SK-N-DZ (cell line): ENCODE measurements around the gene SIKE1.
"Not testable (repeated sequence)": the region's sequence is repeated elsewhere in the genome, so short reads cannot be mapped to it uniquely, and the experiment has no call there.

ENCODE experiments used
- DNase-seq: peaks from one replicate; pipeline ENCODE4 v3.0.0-alpha.2; 2015; ENCODE audit warnings: low spot score
- small RNA-seq, 2 experiments: library from RNA; depleted of rRNA; stranded (forward); fragments of <200 nt; gene quantifications; one replicate each; pipeline ENCODE3, GENCODE V24; 2014

SIKE1 gene

GRCh38 chr1:114755006-114755931 is 25.2 kb downstream of the SIKE1 start:
- DNase-seq: no peak

DNA sequence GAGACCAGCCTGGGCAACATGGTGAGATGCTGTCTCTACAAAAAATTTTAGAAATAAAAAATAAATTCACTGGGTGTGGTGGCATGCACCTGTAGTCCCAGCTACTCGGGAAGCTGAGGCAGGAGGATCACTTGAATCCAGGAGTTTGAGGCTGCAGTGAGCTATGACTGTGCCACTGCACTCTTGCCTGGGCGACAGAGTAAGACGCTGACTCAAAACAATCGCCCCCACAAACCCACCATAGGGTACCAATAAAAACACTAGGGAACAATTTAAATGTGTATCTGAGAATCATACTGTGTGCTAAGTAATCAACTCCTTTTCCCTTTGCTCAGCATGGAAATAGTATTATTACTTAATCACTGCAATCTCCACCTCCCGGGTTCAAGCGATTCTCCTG is 26.8 kb downstream of the SIKE1 start:
- not testable (repeated sequence) for DNase-seq

DNA sequence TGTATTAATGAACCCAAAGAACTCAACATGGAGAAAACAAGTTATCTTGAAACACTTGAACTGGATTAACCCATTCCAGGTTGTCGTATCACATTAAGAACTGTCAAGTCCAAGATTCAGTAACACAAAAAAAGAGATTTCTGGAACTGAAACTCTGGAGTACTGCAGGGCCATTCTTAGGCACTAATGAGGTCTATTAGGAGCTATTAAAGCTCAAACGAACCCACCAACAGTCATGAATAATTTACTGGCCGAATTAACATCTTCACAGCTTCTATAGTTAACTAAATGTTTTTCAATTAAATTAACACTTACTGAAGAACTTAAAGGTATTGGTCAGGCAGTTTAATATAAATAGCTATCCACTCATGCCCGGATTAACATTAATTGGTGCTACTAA is 27.3 kb downstream of the SIKE1 start:
- no peak for DNase-seq

- no peak for DNase-seq
These were observed 29.7 kb downstream of the SIKE1 start for GRCh38 chr1:114750780-114751179.

DNA sequence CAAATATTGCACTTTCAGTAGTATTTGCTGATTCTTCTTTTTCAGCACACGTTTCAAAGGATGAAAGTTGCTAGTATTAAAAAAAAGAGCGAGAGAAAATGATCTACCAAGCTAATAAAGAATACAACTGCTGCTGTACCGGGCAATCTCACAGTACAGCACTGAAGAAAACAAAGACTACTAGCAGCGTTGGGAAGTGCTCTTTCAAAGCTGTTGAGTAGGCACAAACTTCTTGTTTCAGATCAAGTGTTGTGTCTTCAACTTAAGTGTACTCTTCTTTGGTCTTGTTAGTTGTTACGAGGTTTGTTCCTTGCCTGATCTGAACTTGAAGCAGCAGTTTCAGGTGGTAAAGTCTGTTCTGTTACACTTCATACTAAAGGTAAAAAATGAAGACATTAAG is 30.6 kb downstream of the SIKE1 start:
- no peak for DNase-seq

DNA sequence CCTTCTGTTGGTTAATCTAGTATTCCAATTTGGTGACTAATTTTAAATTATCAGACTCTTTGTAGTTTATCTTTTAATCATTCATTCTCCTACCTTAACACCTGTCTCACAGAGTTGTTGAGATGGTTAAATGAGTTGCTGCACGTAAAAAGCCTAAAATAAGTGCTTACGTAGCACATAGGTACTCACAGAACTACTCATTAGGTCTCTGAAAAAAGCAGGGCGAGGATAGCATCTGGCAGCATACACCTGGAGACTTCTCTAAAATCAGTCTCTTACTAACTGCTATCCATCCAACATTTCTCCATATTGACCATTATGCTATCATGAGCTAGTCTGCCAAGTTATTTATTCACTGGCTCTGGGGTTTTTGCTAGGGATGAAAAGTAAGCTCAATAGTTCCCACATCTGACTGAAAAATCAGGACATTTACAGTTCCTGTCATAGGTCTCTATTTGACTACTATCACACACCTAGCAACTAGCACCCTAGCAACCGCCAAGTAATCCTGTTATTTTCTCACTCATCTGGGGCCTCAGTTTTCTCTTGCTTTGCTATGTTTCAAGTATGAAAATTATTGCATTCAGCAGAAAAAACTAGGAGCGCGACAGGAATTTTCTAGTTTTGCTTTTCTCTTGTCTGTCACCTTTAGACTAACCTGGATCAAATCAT is 33.9 kb downstream of the SIKE1 start:
- no peak for DNase-seq

GRCh38 chr1:114745291-114745690 is 35.2 kb downstream of the SIKE1 start:
- no peak for DNase-seq

DNA sequence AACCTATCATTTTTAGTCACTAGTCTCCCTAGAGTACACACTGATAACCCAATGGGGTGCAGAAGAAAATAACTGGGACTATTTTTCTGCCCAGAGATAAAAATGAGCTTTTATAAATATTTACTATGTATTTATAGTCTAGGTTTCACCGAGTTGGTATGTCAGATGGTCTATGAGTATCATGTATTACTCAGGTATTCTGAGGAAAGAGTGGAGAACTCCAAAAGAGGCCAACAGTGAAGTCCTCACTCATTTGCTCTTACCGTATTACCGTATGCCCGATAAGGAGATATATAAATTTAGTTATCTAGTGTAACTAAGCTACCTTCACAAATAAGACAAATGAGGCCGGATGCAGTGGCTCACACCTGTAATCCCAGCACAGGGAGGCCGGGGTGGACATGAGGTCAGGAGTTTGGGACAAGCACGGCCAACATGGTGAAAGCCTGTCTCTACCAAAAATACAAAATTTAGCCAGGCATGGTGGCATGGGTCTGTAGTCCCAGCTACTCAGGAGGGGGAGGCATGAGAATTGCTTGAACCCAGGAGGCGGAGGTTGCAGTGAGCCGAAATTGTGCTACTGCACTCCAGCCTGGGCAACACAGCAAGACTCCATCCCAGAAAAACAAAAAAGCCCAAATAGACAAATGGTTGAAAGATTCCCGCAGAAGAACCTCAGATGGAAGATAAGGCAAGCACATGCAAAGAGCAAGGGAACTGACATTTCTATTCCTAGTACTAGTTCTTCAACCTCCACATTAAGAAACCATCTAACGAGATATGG is 38.3 kb downstream of the SIKE1 start:
- DNase-seq: no peak

- no peak for DNase-seq
These were observed 40.2 kb downstream of the SIKE1 start for GRCh38 chr1:114740331-114740730.

- no peak for DNase-seq
These were observed 43.1 kb downstream of the SIKE1 start for GRCh38 chr1:114737314-114737849.

- no peak for DNase-seq
These were observed 45.0 kb downstream of the SIKE1 start for GRCh38 chr1:114735479-114735878.

DNA sequence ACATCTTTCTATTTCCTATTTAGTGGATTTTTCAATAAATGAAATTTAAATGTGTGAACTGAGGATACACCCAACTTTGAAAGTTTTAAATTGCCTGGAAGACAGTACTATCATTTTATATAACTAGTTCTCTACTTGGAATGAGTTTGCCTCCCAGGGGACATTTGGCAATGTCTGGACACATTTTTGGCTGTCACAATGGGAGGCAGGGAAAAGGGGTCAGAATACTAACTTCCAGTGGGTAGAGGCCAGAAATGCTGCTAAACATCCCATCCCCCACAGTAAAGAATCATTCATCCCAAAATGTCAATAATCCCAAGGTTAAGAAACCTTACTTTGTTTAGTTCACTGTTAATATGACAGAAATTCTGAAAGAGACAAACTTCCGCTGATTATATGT is 50.7 kb downstream of the SIKE1 start:
- DNase-seq: no peak

DNA sequence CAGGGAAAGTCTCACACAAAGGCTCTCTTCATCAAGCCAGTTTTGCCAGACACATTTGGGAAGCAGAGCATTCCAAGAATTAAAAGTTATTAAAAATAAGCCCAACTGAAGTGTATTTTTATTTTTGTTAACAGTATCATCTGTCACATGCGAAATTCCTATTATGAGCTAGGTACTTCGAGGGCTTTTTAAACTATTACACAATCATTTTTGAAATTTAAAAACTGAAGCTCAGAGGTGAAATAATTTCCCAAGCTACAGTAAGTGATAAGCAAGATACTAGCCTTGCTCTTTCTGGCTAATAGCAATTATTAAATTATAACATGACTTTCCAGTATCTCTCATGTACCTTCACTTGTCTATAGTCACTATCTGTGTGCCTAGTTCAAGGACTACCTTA is 51.9 kb downstream of the SIKE1 start:
- DNase-seq: no peak

- no peak for DNase-seq
These were observed 55.3 kb downstream of the SIKE1 start for GRCh38 chr1:114725230-114725629.

- DNase-seq: no peak
These were observed 56.6 kb downstream of the SIKE1 start for GRCh38 chr1:114723915-114724314.

DNA sequence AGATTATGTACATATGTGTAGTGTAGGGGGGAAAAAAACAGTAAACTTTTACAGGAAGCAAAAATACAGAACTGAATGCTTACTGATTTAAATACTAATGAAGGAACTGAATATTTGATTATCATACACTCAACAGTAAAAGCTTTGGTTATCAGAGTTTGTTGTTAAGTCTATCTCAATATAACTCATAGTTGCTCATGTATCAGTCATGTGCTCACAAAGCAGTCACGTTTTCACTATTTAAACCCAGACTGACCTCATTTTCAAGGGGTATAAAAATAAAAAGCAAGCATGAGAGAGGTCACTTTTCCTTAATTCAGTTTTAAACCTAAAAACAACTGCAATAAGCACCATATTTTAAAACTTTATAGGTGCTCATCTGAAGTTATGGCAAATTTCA is 57.0 kb downstream of the SIKE1 start:
- no peak for DNase-seq

GRCh38 chr1:114720492-114720891 is 60.0 kb downstream of the SIKE1 start:
- no peak for DNase-seq

Small RNAs within 50 kb of the gene (small RNA-seq; reads per million reads assigned to genes)
- 0.03 to 1.6 reads per million in 2 experiments for gene RNY1P13
